ENCODE measurements around the gene VCY.
"Not testable (repeated sequence)": the region's sequence is repeated elsewhere in the genome, so short reads cannot be mapped to it uniquely, and the experiment has no call there.

The VCY gene

GRCh38 chrY:13986373-13986772 lies at the start of gene VCY:
Gene VCY, minus strand, starts transcription at chrY:13986473. Its CDS starts 33 bp downstream, at chrY:13986440.
- DNase-seq (ENCODE audit: low read depth), result not testable (repeated sequence)

DNA sequence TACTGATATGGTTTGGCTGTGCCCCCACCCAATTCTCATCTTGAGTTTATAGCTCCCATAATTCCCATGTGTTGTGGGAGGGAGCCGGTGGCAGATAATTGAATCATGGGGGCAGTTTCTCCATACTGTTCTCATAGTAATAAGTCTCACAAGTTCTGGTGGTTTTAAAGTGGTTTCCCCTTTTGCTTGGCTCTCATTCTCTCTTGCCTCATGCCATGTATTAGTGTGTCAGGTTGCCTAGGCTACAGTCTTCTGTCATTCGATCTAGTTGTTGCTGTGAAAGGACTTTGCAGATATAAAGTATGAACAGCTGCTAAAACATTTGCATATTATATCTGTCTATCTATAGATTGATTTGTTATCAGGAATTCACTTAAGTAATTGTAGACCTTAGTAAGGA lies 44.1 kb upstream of the VCY start:
- DNase-seq (ENCODE audit: low read depth), result not testable (repeated sequence)

DNA sequence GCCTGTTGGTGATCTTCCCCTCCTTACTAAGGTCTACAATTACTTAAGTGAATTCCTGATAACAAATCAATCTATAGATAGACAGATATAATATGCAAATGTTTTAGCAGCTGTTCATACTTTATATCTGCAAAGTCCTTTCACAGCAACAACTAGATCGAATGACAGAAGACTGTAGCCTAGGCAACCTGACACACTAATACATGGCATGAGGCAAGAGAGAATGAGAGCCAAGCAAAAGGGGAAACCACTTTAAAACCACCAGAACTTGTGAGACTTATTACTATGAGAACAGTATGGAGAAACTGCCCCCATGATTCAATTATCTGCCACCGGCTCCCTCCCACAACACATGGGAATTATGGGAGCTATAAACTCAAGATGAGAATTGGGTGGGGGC lies 25.6 kb upstream of the VCY start:
- not testable (repeated sequence) for DNase-seq (ENCODE audit: low read depth)

DNA sequence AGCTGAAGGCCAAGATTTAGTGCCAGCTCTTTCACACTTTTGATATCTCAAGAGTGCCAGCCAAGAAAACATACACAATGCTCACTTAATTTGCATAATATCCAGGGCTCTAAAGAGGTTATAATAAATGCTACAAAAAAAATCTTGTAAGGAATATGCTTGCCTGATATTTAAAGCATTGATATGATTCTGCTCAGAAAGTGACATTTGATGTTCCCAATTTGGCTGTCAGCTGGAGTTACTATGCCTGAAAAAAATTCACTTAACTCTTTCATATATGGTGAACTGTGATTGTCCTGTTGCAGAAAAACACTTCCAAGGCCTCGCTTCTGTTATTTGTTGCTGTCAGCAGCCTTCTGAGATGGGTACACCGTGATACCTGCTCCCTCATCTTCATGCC lies 43.9 kb downstream of the VCY start:
- DNase-seq (ENCODE audit: low read depth), result not testable (repeated sequence)

Measured in iris pigment epithelial cell (primary cell).